HepG2 (cell line): ENCODE results near the gene MARCHF5. TPM values are rescaled to one million over a fixed set of nuclear protein-coding genes. Genes with fewer than 3 reads are reported as not detected.

Experiments
- ATF1 ChIP-seq: IDR thresholded peaks from 2 replicates; pipeline ENCODE4 v1.6.1; 2016; ENCODE audit warnings: mild to moderate bottlenecking, control low read depth
- BCL6 ChIP-seq: IDR thresholded peaks from 2 replicates; pipeline ENCODE4 v1.6.1; 2016; ENCODE audit warnings: missing genetic modification reagents, missing compliant biosample characterization
- CC2D1A ChIP-seq: sonication (generic); formaldehyde crosslinking; IDR thresholded peaks from 2 replicates; pipeline ENCODE4 v1.8.1; 2023; ENCODE audit warnings: mild to moderate bottlenecking, missing genetic modification reagents
- CENPBD1 ChIP-seq: sonication (generic); formaldehyde crosslinking; IDR thresholded peaks from 2 replicates; pipeline ENCODE4 v1.8.0; 2022; ENCODE audit warnings: missing genetic modification reagents, low read depth, mild to moderate bottlenecking, borderline replicate concordance
- ERF ChIP-seq: IDR thresholded peaks from 2 replicates; pipeline ENCODE4 v1.6.1; 2018; ENCODE audit warnings: missing biosample characterization, missing genetic modification reagents
- NR2F1 ChIP-seq, 2 experiments: fragments of 450-650 bp in 1 of 2; formaldehyde crosslinking in 1 of 2; IDR thresholded peaks; 2 replicates each; pipeline versions ENCODE4 v1.5.0 to v1.6.1; 2016 to 2020; ENCODE audit warnings: mild to moderate bottlenecking in 1 of 2, missing compliant biosample characterization in 1 of 2, missing genetic modification reagents in 1 of 2, moderate library complexity in 1 of 2
- POLR2AphosphoS2 ChIP-seq: IDR thresholded peaks from 2 replicates; pipeline ENCODE4 v1.6.1; 2011; ENCODE audit warnings: low read depth, low read length, improper control_type of control experiment
- RARA ChIP-seq: IDR thresholded peaks from 2 replicates; pipeline ENCODE4 v1.6.1; 2016; ENCODE audit warnings: missing genetic modification reagents, missing compliant biosample characterization
- SAP130 ChIP-seq: IDR thresholded peaks from 2 replicates; pipeline ENCODE4 v1.6.1; 2016; ENCODE audit warnings: low read depth
- SIN3A ChIP-seq: IDR thresholded peaks from 2 replicates; pipeline ENCODE4 v1.6.1; 2011; ENCODE audit warnings: low read depth, mild to moderate bottlenecking, control low read depth, low read length, borderline replicate concordance
- STAT5B ChIP-seq: sonication (generic); formaldehyde crosslinking; IDR thresholded peaks from 2 replicates; pipeline ENCODE4 v1.4.0; 2020; ENCODE audit warnings: missing genetic modification reagents
- TFAP4 ChIP-seq: sonication (generic); IDR thresholded peaks from 2 replicates; pipeline ENCODE4 v1.6.1; 2016; ENCODE audit warnings: low read depth, borderline replicate concordance
- TFE3 ChIP-seq: IDR thresholded peaks from 2 replicates; pipeline ENCODE4 v1.6.1; 2016
- THAP11 ChIP-seq: IDR thresholded peaks from 2 replicates; pipeline ENCODE4 v1.6.1; 2016; ENCODE audit warnings: missing biosample characterization, missing genetic modification reagents
- WIZ ChIP-seq: sonication (generic); formaldehyde crosslinking; IDR thresholded peaks from 2 replicates; pipeline ENCODE4 v1.5.1; 2020; ENCODE audit warnings: mild to moderate bottlenecking, missing genetic modification reagents
- ZBTB20 ChIP-seq: sonication (generic); formaldehyde crosslinking; IDR thresholded peaks from 2 replicates; pipeline ENCODE4 v1.8.1; 2023; ENCODE audit warnings: missing genetic modification reagents, low read depth, mild to moderate bottlenecking, borderline replicate concordance
- ZNF644 ChIP-seq: IDR thresholded peaks from 2 replicates; pipeline ENCODE4 v1.6.1; 2016; ENCODE audit warnings: low read depth
- ZNF724P ChIP-seq: sonication (generic); formaldehyde crosslinking; IDR thresholded peaks from 2 replicates; pipeline ENCODE4 v1.8.0; 2022; ENCODE audit warnings: missing genetic modification reagents, borderline replicate concordance
- polyA plus RNA-seq, 8 experiments: library from polyadenylated mRNA; depleted of rRNA in 3 of 8; stranded (reverse) in 7 of 8; unstranded in 1 of 8; fragments of >200 nt; fragmentation: Illumina TruSeq in 4 of 8; extraction: Trizol in 4 of 8; gene quantifications; 2 replicates each; pipeline versions ENCODE4 v1.2.1 to v1.2.3, GENCODE V29; 2011 to 2016; ENCODE audit warnings: low read depth in 4 of 8, missing spikeins in 1 of 8, mixed read lengths in 1 of 8; ENCODE audit not compliant: insufficient read depth in 1 of 8
- total RNA-seq, 5 experiments: library from RNA; depleted of rRNA; stranded (reverse); fragments of >200 nt; fragmentation: Illumina TruSeq; extraction: Trizol; gene quantifications; 2 replicates each; pipeline ENCODE4 v1.2.3, GENCODE V29; 2016; ENCODE audit warnings: low read depth in 1 of 5
- TF ChIP-seq, protein P1 (sequence below): IDR thresholded peaks from 2 replicates; pipeline ENCODE4 v1.6.1; 2016; ENCODE audit warnings: low read depth
- TF ChIP-seq, protein P2 (sequence below): sonication (generic); formaldehyde crosslinking; IDR thresholded peaks from 2 replicates; pipeline ENCODE4 v1.4.0; 2020; ENCODE audit warnings: missing genetic modification reagents, borderline replicate concordance

MARCHF5 gene
- total and polyA plus RNA-seq, 2 of the 13 experiments (the other 11 are each of a cell fraction or from before 2014, with no cell fraction given): 19.4 to 21.0 TPM

DNA sequence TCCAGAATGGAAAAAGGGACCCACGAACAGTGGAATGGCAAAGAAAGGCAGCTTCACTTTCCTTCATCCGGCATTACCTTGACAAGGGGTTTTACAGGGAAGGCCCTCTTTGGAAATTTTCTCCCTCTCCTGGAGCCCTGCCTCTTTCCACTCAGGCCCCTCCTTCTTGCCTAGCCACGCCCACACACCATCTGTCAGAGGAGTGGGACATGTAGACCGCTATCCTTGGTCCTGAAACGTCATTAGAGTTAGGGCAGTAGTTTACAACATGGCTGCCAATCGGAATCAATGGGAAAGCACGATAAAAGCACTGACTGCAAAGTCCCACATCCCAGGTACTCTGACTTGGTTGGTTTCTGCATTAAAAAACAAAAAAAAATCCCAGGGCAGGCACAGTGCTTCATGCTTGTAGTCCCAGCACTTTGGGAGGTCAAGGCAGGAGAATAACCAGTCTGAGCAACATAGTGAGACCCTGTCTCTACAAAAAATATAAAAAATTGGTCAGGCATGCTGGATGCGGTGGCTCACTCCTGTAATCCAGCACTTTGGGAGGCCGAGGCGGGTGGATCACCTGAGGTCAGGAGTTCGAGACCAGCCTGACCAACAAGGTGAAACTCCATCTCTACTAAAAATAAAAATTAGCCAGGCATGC, 96.4 kb downstream of the MARCHF5 start (continued):
- no peak for TF ChIP-seq ZNF724P
- TF ChIP-seq WIZ (CRISPR knock-in tag): peak; percentile 73
- TF ChIP-seq TFAP4: peak; percentile 37; the same call in 1 of the 2 replicates
- TF ChIP-seq TFE3 (CRISPR knock-in tag): 0 out of 2 replicates have a peak, but pooled peaks have one; percentile 23
- TF ChIP-seq, protein P1, sequence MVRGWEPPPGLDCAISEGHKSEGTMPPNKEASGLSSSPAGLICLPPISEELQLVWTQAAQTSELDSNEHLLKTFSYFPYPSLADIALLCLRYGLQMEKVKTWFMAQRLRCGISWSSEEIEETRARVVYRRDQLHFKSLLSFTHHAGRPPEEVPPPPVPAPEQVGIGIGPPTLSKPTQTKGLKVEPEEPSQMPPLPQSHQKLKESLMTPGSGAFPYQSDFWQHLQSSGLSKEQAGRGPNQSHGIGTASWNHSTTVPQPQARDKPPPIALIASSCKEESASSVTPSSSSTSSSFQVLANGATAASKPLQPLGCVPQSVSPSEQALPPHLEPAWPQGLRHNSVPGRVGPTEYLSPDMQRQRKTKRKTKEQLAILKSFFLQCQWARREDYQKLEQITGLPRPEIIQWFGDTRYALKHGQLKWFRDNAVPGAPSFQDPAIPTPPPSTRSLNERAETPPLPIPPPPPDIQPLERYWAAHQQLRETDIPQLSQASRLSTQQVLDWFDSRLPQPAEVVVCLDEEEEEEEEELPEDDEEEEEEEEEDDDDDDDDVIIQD (CRISPR knock-in tag): no peak
- no peak for TF ChIP-seq NR2F1 (CRISPR knock-in tag; IDR thresholded peaks at IDR 0.05)
- 0 out of 2 replicates have a peak, but pooled peaks have one; percentile 25 for TF ChIP-seq RARA (CRISPR knock-in tag)
- no peak for TF ChIP-seq CC2D1A (CRISPR knock-in tag)
- 0 out of 2 replicates have a peak, but pooled peaks have one; percentile 13 for TF ChIP-seq ATF1 (CRISPR knock-in tag)
- peak; percentile 58; the same call in 1 of the 2 replicates for TF ChIP-seq ZBTB20 (CRISPR knock-in tag)
- TF ChIP-seq THAP11 (CRISPR knock-in tag): peak; percentile 27; the same call in 1 of the 2 replicates
- peak; percentile 52; the same call in 1 of the 2 replicates for TF ChIP-seq ZNF644
- 0 out of 2 replicates have a peak, but pooled peaks have one; percentile 58 for TF ChIP-seq STAT5B (CRISPR knock-in tag)
- no peak for TF ChIP-seq CENPBD1 (CRISPR knock-in tag)
- TF ChIP-seq SIN3A: peak; percentile 53; the same call in 1 of the 2 replicates
- TF ChIP-seq, protein P2, sequence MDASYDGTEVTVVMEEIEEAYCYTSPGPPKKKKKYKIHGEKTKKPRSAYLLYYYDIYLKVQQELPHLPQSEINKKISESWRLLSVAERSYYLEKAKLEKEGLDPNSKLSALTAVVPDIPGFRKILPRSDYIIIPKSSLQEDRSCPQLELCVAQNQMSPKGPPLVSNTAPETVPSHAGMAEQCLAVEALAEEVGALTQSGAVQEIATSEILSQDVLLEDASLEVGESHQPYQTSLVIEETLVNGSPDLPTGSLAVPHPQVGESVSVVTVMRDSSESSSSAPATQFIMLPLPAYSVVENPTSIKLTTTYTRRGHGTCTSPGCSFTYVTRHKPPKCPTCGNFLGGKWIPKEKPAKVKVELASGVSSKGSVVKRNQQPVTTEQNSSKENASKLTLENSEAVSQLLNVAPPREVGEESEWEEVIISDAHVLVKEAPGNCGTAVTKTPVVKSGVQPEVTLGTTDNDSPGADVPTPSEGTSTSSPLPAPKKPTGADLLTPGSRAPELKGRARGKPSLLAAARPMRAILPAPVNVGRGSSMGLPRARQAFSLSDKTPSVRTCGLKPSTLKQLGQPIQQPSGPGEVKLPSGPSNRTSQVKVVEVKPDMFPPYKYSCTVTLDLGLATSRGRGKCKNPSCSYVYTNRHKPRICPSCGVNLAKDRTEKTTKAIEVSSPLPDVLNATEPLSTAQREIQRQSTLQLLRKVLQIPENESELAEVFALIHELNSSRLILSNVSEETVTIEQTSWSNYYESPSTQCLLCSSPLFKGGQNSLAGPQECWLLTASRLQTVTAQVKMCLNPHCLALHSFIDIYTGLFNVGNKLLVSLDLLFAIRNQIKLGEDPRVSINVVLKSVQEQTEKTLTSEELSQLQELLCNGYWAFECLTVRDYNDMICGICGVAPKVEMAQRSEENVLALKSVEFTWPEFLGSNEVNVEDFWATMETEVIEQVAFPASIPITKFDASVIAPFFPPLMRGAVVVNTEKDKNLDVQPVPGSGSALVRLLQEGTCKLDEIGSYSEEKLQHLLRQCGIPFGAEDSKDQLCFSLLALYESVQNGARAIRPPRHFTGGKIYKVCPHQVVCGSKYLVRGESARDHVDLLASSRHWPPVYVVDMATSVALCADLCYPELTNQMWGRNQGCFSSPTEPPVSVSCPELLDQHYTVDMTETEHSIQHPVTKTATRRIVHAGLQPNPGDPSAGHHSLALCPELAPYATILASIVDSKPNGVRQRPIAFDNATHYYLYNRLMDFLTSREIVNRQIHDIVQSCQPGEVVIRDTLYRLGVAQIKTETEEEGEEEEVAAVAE (CRISPR knock-in tag): no peak
- TF ChIP-seq ERF (CRISPR knock-in tag): 0 out of 2 replicates have a peak, but pooled peaks have one; percentile 35
- peak; percentile 87 for TF ChIP-seq SAP130
- TF ChIP-seq POLR2AphosphoS2: no peak
- no peak for TF ChIP-seq BCL6
